Hair follicle dermal papilla cell (primary cell): Measurements from ENCODE around the gene SPPL2B. TPM values are rescaled to one million over a fixed set of nuclear protein-coding genes. Genes with fewer than 3 reads are reported as not detected.

ENCODE experiments used
- total RNA-seq: library from RNA; depleted of rRNA; stranded (reverse); fragments of >200 nt; gene quantifications from 2 replicates; pipeline ENCODE4 v1.2.3, GENCODE V29; 2012

SPPL2B gene, protein sequence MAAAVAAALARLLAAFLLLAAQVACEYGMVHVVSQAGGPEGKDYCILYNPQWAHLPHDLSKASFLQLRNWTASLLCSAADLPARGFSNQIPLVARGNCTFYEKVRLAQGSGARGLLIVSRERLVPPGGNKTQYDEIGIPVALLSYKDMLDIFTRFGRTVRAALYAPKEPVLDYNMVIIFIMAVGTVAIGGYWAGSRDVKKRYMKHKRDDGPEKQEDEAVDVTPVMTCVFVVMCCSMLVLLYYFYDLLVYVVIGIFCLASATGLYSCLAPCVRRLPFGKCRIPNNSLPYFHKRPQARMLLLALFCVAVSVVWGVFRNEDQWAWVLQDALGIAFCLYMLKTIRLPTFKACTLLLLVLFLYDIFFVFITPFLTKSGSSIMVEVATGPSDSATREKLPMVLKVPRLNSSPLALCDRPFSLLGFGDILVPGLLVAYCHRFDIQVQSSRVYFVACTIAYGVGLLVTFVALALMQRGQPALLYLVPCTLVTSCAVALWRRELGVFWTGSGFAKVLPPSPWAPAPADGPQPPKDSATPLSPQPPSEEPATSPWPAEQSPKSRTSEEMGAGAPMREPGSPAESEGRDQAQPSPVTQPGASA
- 29.3 and 36.0 TPM in 2 replicates for total RNA-seq

DNA sequence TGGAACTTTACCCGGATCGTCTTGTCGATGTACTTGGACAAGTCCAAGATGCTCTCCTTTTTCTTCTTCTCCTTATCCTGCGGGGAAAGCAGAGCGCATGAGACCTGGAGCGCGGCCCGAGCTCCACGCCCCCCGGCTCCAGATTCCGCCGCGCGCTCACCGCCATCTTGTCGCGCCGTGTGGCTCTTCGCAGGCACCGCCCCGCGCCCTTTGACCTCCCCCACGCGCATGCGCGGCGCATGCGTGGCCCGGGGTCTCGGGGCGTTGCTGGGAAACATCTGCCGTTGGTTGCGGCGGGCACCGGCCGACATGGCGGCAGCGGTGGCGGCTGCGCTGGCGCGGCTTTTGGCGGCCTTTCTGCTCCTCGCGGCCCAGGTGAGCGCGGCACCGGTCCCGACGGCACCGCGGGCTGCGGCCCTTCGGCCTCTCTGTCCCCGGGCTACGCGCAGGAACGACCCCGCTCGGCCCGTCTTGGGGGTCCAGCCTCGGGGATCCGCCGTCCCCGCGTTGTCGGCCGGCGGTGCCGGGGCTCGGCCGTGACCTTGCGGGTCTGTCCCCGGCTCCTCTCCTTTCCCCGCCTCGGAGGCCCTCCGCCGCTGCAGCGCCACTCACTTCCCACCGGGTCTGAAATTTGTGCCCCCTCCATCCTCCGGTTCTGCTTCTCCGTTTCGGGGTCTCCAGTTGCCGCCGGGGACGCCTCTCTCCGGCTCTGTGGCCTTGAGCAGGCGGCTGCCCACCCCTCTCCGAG lies at the start of gene SPPL2B, which contains the start of gene LSM7:
Gene SPPL2B (plus strand): TSS at position 284 of the 748 bp plus-strand sequence. CDS start 26 bp downstream, at position 310.
Gene LSM7 (minus strand): TSS at position 186 of the 748 bp plus-strand sequence. CDS start 20 bp downstream, at position 166.

GRCh38 chr19:2282062-2282861 lies 46.2 kb upstream of the SPPL2B start, which contains the start of gene PEAK3:
TSS of gene PEAK3 (minus strand) at chr19:2282175. CDS start at chr19:2280931, 1,244 bp downstream.

GRCh38 chr19:2308114-2308556 lies 20.3 kb upstream of the SPPL2B start, which contains the start of gene LINGO3:
TSS of gene LINGO3 (minus strand) at chr19:2308154. CDS start at chr19:2291776, 16,378 bp downstream.

DNA sequence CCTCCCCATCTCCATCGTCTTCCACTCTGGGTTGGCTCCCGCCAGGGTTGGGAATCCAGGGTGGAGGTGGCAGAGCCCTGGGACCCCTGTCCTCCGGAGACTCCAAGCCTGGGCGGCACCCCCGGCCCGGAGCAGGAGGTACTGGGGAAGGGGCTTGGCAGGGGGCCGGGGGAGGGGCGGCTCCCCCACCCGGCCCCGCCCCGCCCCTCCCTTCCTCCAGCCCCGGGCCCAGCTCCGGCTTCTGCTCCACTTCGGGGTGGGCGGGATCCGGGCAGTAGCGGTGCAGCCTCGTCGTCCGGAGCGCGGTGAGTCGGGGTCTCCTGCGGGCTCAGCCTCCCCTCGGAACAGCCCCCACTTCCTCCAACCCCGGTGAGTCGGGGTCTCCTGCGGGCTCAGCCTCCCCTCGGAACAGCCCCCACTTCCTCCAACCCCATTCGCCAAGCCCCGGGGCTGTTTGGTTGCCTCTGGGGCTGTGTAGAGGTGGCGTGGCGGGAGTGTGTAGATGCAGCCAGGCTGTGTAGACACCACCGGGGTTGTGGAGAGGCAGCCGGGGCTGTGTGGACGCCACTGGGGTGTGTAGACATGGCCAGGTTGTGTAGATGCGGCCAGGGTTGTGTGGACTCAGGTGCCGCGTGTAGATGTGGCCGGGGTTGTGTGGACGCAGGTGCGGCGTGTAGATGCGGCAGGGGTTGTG lies 31.7 kb downstream of the SPPL2B start, which contains the start of gene TMPRSS9:
Gene TMPRSS9 (plus strand): TSS at position 274 of the 694 bp plus-strand sequence. CDS start 29,521 bp downstream, outside the sequence.

Other genes with a start within 250 kb of the SPPL2B start
- gene MOB3A, start 232.4 kb upstream of the SPPL2B start, total RNA-seq: 65.2 and 66.1 TPM in 2 replicates
- gene IZUMO4, start 231.8 kb upstream of the SPPL2B start, total RNA-seq: 1.7 and 2.6 TPM in 2 replicates
- gene AP3D1, start 177.1 kb upstream of the SPPL2B start, total RNA-seq: 146 and 181 TPM in 2 replicates
- gene DOT1L, start 164.8 kb upstream of the SPPL2B start, total RNA-seq: 5.2 and 8.3 TPM in 2 replicates
- gene PLEKHJ1, start 92.4 kb upstream of the SPPL2B start, total RNA-seq: 33.8 and 37.4 TPM in 2 replicates
- gene SF3A2, start 91.9 kb upstream of the SPPL2B start, total RNA-seq: 20.9 and 33.6 TPM in 2 replicates
- 1.6 and 2.1 TPM in 2 replicates for gene AMH, start 79.4 kb upstream of the SPPL2B start, total RNA-seq
- not detected in 2 replicates for gene JSRP1, start 72.3 kb upstream of the SPPL2B start, total RNA-seq
- gene PEAK3, start 46.5 kb upstream of the SPPL2B start, total RNA-seq: under 0.01 TPM in 1 of 2 replicates, not detected in the other
- not detected in 2 replicates for gene LINGO3, start 20.5 kb upstream of the SPPL2B start, total RNA-seq
- gene LSM7, start 98 bp upstream of the SPPL2B start, total RNA-seq: 50.0 and 52.1 TPM in 2 replicates
- gene TMPRSS9, start 31.6 kb downstream of the SPPL2B start, total RNA-seq: under 0.01 TPM in 1 of 2 replicates, not detected in the other
- gene TIMM13, start 98.9 kb downstream of the SPPL2B start, total RNA-seq: 32.5 and 33.1 TPM in 2 replicates
- 41.1 and 44.9 TPM in 2 replicates for gene LMNB2, start 128.3 kb downstream of the SPPL2B start, total RNA-seq
- 84.1 and 91.1 TPM in 2 replicates for gene GADD45B, start 147.4 kb downstream of the SPPL2B start, total RNA-seq